Airway epithelial cell (primary cell): Measurements from ENCODE around the gene UPK3BL2. TPM values are rescaled to one million over a fixed set of nuclear protein-coding genes. Genes with fewer than 3 reads are reported as not detected.

Experiments
- total RNA-seq: library from RNA; depleted of rRNA; stranded (reverse); fragments of >200 nt; gene quantifications from 2 replicates; pipeline ENCODE4 v1.2.3, GENCODE V29; 2015

The UPK3BL2 gene, protein sequence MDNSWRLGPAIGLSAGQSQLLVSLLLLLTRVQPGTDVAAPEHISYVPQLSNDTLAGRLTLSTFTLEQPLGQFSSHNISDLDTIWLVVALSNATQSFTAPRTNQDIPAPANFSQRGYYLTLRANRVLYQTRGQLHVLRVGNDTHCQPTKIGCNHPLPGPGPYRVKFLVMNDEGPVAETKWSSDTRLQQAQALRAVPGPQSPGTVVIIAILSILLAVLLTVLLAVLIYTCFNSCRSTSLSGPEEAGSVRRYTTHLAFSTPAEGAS
- 106 and 157 TPM in 2 replicates for total RNA-seq

GRCh38 chr7:102543596-102543995, at the start of gene UPK3BL2:
Gene UPK3BL2 (minus strand): TSS chr7:102543696. CDS start chr7:102543636, 60 bp downstream.

DNA sequence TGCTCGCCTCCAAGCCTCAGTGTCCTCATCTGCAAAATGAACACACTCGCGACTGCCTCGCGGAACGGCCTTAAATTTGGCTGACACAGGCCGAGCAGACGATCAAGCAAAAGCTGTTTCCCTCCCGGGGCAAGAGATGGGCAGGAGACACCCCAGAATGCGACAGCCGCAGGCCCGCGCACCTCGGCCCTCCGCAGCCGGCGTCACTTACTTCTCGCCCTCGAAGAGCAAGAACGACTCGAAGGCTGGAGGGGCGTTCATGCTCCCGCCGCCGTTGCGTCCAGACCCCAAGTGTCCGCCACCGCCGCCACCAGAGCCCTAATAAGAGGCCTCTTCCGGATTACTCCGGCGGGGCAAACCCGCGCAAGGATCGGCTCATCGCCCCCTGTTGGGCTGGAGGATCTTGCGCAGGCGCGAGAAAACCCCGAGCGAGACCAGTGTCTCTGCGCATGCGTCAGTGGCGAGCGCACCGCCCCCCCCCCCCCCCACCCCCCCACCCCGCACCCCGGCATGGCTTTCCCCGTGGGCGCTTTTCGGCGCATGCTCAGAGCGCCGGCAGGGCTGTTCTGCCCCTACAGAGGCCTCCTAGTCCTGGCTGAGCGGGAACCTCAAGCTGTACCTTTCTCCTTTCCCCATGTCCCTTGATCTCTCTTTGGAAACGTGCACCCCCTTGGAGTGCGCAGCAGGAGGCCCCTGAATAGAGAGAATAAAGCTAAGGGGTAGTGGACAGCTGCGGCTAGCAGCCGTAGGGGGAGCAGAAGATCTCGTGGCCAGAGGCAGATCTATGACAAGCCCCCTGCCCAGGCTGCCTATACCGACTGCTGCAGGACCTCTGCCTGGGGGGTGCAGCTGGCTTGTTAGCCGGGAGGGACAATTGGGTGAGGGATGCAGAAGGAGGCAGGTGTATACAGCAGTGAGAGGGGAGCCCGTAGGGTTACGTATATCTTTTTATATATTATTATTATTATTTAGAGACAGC, 29.1 kb upstream of the UPK3BL2 start, which contains the start of gene POLR2J3:
POLR2J3 (minus strand) TSS at position 323 of the 979 bp plus-strand sequence; CDS start at position 261, 62 bp downstream.

GRCh38 chr7:102550808-102551422, 7.4 kb upstream of the UPK3BL2 start, which contains the start of gene SPDYE2:
Gene SPDYE2 (plus strand): TSS chr7:102551226. CDS start chr7:102553256, 2,030 bp downstream.

GRCh38 chr7:102517550-102518147, 25.8 kb downstream of the UPK3BL2 start, which contains the start of gene RASA4B:
Gene RASA4B (minus strand): TSS chr7:102517777. CDS start chr7:102517710, 67 bp downstream.

Other genes starting within 250 kb of the UPK3BL2 start
- gene SPDYE6, start 187.3 kb downstream of the UPK3BL2 start, total RNA-seq = not detected in 2 replicates
- 13.3 and 15.0 TPM in 2 replicates for gene PRKRIP1, start 147.3 kb downstream of the UPK3BL2 start, total RNA-seq
- gene ORAI2, start 110.1 kb downstream of the UPK3BL2 start, total RNA-seq = 8.0 and 15.7 TPM in 2 replicates
- gene ALKBH4, start 78.8 kb downstream of the UPK3BL2 start, total RNA-seq = 11.8 and 14.9 TPM in 2 replicates
- gene LRWD1, start 78.7 kb downstream of the UPK3BL2 start, total RNA-seq = 14.4 and 31.0 TPM in 2 replicates
- gene POLR2J, start 64.8 kb downstream of the UPK3BL2 start, total RNA-seq = 24.7 and 40.1 TPM in 2 replicates
- gene RASA4B, start 25.9 kb downstream of the UPK3BL2 start, total RNA-seq = 0.51 and 2.5 TPM in 2 replicates
- gene SPDYE2, start 7.5 kb upstream of the UPK3BL2 start, total RNA-seq = not detected in 2 replicates
- 3.4 and 10.8 TPM in 2 replicates for gene POLR2J3, start 28.9 kb upstream of the UPK3BL2 start, total RNA-seq
- 5.6 and 11.8 TPM in 2 replicates for gene RASA4, start 73.1 kb upstream of the UPK3BL2 start, total RNA-seq
- gene UPK3BL1, start 99.1 kb upstream of the UPK3BL2 start, total RNA-seq = 1,784 and 2,271 TPM in 2 replicates
- gene SPDYE2B, start 106.6 kb upstream of the UPK3BL2 start, total RNA-seq = not detected in 2 replicates
- 0.19 and 4.0 TPM in 2 replicates for gene POLR2J2, start 128.0 kb upstream of the UPK3BL2 start, total RNA-seq
- gene FAM185A, start 205.3 kb upstream of the UPK3BL2 start, total RNA-seq = 8.0 and 9.2 TPM in 2 replicates